Adipocyte (in vitro differentiated cells): ENCODE measurements around the gene ARHGEF37.

ENCODE experiments used
- DNase-seq: peaks from one replicate; pipeline ENCODE4 v3.0.0-alpha.2; 2015; ENCODE audit warnings: low read depth
- H3K27me3 ChIP-seq: replicated peaks from 2 replicates; pipeline ENCODE4 v1.7.0; 2013; ENCODE audit warnings: mild to moderate bottlenecking, low read length, moderate library complexity; ENCODE audit not compliant: control insufficient read depth, insufficient read depth
- H3K36me3 ChIP-seq: 2 replicates; pipeline ENCODE4 v1.7.0; 2013; ENCODE audit warnings: low read length, mild to moderate bottlenecking, moderate library complexity; ENCODE audit not compliant: control insufficient read depth, insufficient read depth, severe bottlenecking
- H3K4me1 ChIP-seq: 2 replicates; pipeline ENCODE4 v1.7.0; 2013; ENCODE audit warnings: mild to moderate bottlenecking, low read length, moderate library complexity; ENCODE audit not compliant: control insufficient read depth, insufficient read depth
- H3K4me3 ChIP-seq: 2 replicates; pipeline ENCODE4 v1.7.0; 2013; ENCODE audit warnings: mild to moderate bottlenecking, low read length, moderate library complexity
- H3K9ac ChIP-seq: 2 replicates; pipeline ENCODE4 v1.7.0; 2013; ENCODE audit warnings: mild to moderate bottlenecking, low read length, moderate library complexity
- H3K9me3 ChIP-seq: 2 replicates; pipeline ENCODE4 v1.7.0; 2013; ENCODE audit warnings: mild to moderate bottlenecking, low read length, moderate library complexity; ENCODE audit not compliant: control insufficient read depth

The ARHGEF37 gene

DNA sequence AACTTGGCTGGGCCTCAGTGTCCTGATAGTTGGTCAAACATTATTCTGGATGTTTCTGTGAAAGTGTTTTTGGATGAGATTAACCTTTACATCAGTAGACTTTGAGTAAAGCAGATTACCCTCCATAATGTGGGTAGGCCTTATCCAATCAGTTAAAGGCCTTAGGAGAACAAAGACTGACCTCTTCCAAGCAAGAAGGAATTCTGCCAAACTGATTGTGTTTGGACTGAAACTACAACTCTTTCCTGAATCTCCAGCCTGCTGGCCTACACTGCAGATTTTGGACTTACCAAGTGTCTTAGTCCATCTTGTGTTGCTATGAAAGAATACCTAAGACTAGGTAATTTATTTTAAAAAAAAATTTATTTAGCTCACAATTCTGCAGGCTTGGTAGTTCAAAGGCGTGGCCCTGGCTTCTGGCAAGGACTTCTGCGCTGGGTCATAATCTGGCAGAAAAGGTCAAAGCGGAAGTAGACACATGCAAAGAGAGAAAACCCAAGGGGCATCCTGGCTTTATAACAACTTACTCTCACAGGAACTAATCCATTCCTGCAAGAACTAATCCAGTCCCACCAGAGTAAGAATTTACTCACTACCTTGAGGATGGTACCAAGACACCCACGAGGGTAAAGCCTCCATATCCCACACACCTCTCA lies 8.6 kb upstream of the ARHGEF37 start:
- Histone ChIP-seq H3K4me1 (peaks cover 7% of the 10 kb centered on the region), H3K4me3 (no peak overlapping the region), H3K36me3 (no peaks in the 10 kb centered on the region), H3K27me3 (no peaks in the 10 kb centered on the region), H3K9me3 (no peaks in the 10 kb centered on the region), H3K9ac (no peak overlapping the region)
- DNase-seq, result no peak

DNA sequence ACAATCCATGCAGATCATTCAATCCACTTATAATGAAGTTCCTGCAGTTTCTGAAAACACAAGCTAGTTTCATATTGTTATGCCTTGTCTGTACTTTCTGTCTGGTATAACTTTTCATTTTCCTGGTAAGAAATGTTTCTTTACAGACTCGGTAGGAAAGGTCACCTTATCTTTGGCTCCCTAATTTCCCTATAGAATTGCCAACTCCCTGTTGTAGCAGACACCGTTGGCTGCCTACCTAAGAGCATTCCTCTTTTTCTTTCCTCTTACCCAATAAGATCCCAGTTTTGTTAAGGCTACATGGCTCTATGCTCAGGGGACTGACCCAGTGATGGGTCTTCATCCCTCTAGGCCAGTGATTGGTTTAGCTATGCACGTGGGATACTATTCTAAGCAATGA lies 6.2 kb upstream of the ARHGEF37 start:
- no peak overlapping the region for H3K4me3 ChIP-seq
- peaks cover 7% of the 10 kb centered on the region for H3K4me1 ChIP-seq
- H3K9me3 ChIP-seq, result no peaks in the 10 kb centered on the region
- no peak for DNase-seq
- H3K9ac ChIP-seq, result no peak overlapping the region
- no peaks in the 10 kb centered on the region for H3K36me3 ChIP-seq
- no peaks in the 10 kb centered on the region for H3K27me3 ChIP-seq

DNA sequence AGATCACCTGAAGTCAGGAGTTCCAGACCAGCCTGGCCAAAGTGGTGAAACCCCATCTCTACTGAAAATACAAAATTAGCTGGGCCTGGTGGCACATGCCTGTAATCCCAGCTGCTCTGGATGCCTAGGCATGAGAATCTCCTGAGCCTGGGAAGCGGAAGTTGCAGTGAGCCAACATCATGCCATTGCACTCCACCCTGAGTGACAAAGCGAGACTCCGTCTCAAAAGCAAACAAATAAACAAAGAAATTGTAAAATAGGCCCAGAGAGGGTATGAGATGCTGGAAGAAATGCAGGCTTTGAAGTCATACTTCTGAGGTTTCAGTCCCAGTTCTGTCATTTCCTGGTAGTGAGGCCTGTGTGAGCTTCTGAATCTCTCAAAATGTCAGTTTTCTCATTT lies 5.3 kb upstream of the ARHGEF37 start:
- H3K9ac ChIP-seq, result no peak overlapping the region

DNA sequence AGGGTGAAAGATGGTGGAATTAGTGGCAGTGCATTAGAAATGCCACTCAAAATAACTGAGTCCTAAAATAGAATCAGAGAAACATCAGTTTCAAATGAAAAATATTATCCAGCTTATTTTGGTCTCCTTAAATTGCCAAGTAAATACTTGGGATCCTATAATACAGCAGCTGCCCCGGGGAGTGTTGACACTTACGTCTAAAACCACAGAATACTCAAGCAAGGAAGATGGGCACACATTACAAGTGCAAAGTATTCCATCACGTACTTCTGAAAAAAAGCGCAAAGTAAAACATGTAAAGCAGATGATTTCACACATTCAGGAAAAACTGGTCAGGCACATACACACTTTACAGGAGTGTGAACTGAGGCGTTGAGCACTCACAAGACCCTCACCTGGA lies 2.4 kb upstream of the ARHGEF37 start:
- no peak for DNase-seq
- no peak overlapping the region for H3K9ac ChIP-seq
- no peak overlapping the region for H3K4me3 ChIP-seq
- no peaks in the 10 kb centered on the region for H3K27me3 ChIP-seq
- H3K9me3 ChIP-seq, result no peaks in the 10 kb centered on the region
- no peaks in the 10 kb centered on the region for H3K36me3 ChIP-seq
- peaks cover 24% of the 10 kb centered on the region for H3K4me1 ChIP-seq

More for the DNA sequence above, 5.3 kb upstream of the ARHGEF37 start:
- Histone ChIP-seq H3K36me3 (no peaks in the 10 kb centered on the region), H3K9me3 (no peaks in the 10 kb centered on the region), H3K4me1 (peaks cover 12% of the 10 kb centered on the region), H3K4me3 (no peak overlapping the region), H3K27me3 (no peaks in the 10 kb centered on the region)
- DNase-seq, result no peak

DNA sequence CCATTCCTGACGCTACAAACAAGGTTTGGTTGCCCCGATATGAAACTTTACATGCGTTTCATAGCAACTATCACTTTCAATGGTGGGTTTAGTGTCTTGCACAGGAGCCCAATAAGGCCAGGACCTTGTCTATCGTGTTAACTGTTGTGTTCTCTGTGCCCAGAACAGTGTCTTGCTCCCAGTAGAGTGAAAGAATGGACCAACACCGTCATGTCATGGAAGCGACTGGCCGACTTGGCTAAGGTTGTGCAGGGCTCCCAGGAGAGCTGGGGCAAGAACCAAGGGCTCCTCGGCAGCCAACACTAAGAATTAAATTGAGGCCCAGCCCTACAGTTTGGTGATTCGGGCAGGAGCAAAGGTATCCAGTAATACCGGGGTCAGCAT lies 498 bp upstream of the ARHGEF37 start:
- no peaks in the 10 kb centered on the region for H3K9me3 ChIP-seq
- DNase-seq, result no peak
- H3K27me3 ChIP-seq, result no peaks in the 10 kb centered on the region
- peak overlapping the region; percentile 68 for H3K9ac ChIP-seq
- peaks cover 24% of the 10 kb centered on the region for H3K4me1 ChIP-seq
- H3K4me3 ChIP-seq, result peak overlapping the region; percentile 79
- H3K36me3 ChIP-seq, result no peaks in the 10 kb centered on the region

DNA sequence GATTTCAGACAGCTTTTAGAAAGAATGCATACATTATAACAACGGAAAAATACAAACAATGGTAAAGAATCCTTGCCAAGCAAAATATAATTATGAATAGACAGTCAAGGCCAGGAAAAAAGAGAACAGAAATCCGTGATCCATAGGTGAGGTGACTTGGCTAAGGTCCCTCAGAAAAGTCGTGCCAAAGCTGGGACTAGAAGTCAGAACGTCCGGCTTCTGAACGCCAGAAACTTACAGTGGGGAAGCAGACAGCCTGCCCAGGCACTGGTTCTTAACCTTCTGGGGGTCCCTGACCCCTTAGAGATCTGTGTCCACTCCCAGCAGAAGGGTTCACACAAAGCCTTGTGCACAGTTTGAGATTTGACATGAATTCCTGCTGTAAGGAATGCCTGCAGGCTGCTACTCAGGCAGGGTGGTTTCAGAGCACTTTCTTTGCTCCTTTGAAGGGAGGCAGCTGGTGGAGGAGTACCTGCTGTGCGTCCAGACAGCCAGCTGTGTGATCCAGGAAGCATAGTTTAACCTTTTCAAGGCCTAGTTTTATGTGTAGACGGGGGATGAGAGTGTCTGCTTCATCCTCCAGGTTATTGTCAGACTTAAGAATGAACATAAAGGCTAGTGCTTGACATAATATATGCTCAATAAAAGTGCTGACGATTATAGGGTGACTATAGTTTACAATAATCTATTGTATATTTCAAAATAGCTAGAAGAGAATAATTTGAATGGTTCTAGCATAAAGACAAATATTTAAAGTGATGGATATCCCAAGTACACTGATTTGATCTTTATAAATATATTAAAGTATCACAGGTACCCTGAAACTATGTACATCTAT lies 852 bp downstream of the ARHGEF37 start:
- Histone ChIP-seq H3K9ac (peak overlapping the region; percentile 68), H3K4me1 (peaks cover 31% of the 10 kb centered on the region), H3K36me3 (no peaks in the 10 kb centered on the region), H3K9me3 (no peaks in the 10 kb centered on the region), H3K27me3 (no peaks in the 10 kb centered on the region), H3K4me3 (peak overlapping the region; percentile 79)
- DNase-seq, result peak; percentile 45

DNA sequence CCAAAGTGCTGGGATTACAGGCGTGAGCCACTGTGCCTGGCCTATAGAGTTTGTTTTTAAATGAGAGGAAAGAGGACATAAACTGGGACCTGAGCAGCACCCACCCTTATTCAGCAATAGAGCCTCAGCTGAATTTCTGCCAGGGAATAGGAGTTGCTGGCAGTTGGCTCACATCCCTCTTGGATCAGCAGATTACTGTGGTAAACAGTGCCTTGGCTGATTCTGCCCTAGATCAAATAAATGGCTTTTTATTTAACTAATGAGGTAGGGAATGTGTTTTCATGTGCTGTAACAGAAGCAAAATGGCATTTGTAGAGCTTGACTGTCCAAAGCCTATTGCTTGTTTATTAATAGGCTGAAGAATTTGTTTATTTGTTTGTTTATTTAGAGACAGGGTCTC lies 2.1 kb downstream of the ARHGEF37 start:
- peaks cover 32% of the 10 kb centered on the region for H3K4me1 ChIP-seq
- DNase-seq, result peak; percentile 75
- no peaks in the 10 kb centered on the region for H3K9me3 ChIP-seq
- H3K9ac ChIP-seq, result no peak overlapping the region
- H3K27me3 ChIP-seq, result no peaks in the 10 kb centered on the region
- no peak overlapping the region for H3K4me3 ChIP-seq
- H3K36me3 ChIP-seq, result no peaks in the 10 kb centered on the region

DNA sequence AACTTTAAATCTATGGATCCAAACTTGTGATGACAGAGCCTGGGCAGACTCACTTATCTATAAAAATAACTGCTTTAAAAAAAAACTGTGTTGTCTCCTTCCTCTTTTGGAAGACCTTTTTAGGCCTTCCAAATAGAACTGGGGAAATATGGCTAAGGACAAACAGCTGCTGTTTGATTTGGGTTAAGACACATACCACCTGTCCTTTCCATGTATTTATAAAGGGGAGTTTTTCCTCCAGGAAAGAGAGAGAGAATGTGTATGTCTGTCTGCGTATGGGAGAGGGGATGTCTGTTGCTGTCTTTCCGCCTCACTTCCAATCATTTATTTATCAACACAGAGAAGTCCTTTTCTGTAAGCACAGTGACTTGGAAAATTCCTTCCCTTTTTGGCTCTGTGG lies 2.8 kb downstream of the ARHGEF37 start:
- no peak overlapping the region for H3K9ac ChIP-seq
- H3K4me1 ChIP-seq, result peaks cover 32% of the 10 kb centered on the region
- no peaks in the 10 kb centered on the region for H3K27me3 ChIP-seq
- no peaks in the 10 kb centered on the region for H3K36me3 ChIP-seq
- DNase-seq, result no peak
- no peak overlapping the region for H3K4me3 ChIP-seq
- H3K9me3 ChIP-seq, result no peaks in the 10 kb centered on the region

DNA sequence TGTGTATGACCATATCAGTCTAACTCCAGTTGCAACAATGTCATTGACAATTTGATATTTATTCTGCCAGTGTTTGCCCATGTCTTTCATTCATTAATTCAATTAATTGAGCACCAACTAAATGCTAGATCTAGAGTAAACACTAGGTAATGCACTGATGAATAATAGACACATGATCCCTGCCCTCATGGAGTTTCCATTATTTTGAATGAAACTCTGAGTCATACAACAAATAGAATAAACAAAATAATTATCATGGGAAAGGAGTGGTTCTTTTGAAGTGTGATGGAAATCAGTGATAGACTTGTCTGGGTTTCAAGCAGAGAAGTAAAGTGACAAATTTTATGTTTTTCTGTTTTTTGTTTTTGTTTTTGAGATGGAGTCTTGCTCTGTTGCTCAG lies 4.6 kb downstream of the ARHGEF37 start:
- Histone ChIP-seq H3K9me3 (no peaks in the 10 kb centered on the region), H3K4me3 (no peak overlapping the region), H3K4me1 (peaks cover 28% of the 10 kb centered on the region), H3K9ac (no peak overlapping the region), H3K36me3 (no peaks in the 10 kb centered on the region), H3K27me3 (no peaks in the 10 kb centered on the region)
- DNase-seq, result no peak

DNA sequence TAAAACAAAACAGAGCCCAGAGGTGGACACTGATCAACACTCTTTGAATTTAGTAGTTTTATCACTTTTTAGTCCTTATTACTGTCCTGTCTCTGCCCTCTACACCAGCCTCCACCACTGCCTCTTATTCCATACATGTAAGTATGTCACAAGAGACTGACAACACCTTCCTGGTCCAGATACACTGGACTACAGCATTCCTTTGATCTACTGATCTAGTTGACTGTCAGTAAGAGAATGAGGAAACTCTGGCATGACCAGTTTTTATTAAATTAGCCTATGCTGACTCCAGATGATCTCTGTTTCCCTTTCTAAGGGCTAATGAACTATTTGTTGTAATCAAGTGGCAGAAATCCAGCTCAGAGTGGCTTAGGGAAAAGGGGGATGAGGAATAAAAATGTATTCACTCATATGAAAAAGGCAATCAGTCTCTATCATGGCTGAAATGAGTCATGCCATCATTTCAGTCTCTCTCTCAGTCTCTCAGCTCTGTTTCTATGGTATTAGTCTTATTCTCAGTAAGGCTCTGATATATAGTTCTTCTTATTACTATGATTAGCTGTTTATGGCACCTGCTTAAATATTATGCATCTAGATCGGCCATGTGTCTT lies 5.5 kb downstream of the ARHGEF37 start:
- no peaks in the 10 kb centered on the region for H3K9me3 ChIP-seq
- no peak overlapping the region for H3K4me3 ChIP-seq
- DNase-seq, result no peak
- peaks cover 23% of the 10 kb centered on the region for H3K4me1 ChIP-seq
- H3K36me3 ChIP-seq, result no peaks in the 10 kb centered on the region
- H3K27me3 ChIP-seq, result no peaks in the 10 kb centered on the region
- no peak overlapping the region for H3K9ac ChIP-seq

DNA sequence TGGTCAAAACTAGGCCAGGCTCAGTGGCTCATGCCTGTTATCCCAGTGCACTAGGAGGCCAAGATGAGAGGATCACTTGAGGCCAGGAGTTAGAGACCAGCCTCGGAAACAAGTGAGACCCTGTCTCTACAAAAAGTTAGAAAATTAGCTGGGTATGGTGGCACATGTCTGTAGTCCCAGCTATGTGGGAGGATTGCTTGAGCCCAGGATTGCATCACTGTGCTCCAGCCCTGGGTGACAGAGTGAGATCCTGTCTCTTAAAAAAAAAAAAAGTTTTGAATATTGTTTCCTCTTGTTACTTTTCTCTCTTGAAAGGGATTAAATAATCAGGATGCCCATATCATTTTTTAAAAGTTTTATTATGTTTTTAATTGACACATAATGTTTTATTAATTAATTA lies 7.6 kb downstream of the ARHGEF37 start:
- Histone ChIP-seq H3K27me3 (no peaks in the 10 kb centered on the region), H3K9me3 (no peaks in the 10 kb centered on the region), H3K4me1 (peaks cover 8% of the 10 kb centered on the region), H3K9ac (no peak overlapping the region), H3K4me3 (no peak overlapping the region), H3K36me3 (no peaks in the 10 kb centered on the region)
- DNase-seq, result peak; percentile 52
